ENCODE data around the gene PIGR. TPM values are rescaled to one million over a fixed set of nuclear protein-coding genes. Genes with fewer than 3 reads are reported as not detected.

Gene PIGR
- total and polyA plus RNA-seq, 7 donors = 0.06 to 0.64 (median 0.48) TPM

- intact Hi-C loops (cut with DNase I) = no loop called here
- WGBS, 3 donors = 61 to 74% (median 68%) methylated on average over 11 of the region's 11 CpGs
- no peaks in the 10 kb centered on the region for H3K4me1 ChIP-seq
- ATAC-seq (peak; percentile 25 to 68 (median 30)), DNase-seq (no peak)
- H3K4me3 ChIP-seq = no peak overlapping the region
- no peaks in the 10 kb centered on the region for H3K9me3 ChIP-seq
- no peak for TF ChIP-seq CTCF (IDR thresholded peaks at IDR 0.05)
- no peak overlapping the region for H3K27ac ChIP-seq
- no peaks in the 10 kb centered on the region for H3K36me3 ChIP-seq (ENCODE audit: insufficient read depth in 1 of 2, low read depth in 1 of 2)
- H3K27me3 ChIP-seq (ENCODE audit: insufficient read depth in 3 of 3, low read length in 2 of 3) = peaks cover 0 to 4% (median 0%) of the 10 kb centered on the region in 3 donors
Observed at GRCh38 chr1:206898089-206898914, 48.0 kb downstream of the PIGR start.

DNA sequence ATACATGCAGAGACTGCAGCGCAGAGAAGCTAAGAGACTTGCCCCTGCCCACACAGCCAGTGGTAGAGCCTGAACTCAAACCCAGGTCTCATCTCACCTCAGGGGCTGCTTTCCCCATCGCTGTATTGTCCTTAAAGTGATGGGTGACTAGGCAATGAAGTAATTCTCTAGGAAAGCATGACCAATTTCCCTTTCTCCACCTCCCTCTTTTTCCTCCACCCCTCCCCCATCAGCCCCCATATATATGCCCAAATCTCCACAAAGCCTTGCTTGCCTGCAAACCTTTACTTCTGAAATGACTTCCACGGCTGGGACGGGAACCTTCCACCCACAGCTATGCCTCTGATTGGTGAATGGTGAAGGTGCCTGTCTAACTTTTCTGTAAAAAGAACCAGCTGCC lies 49.1 kb downstream of the PIGR start, which contains the start of gene IL24:
TSS of gene IL24 (plus strand) at position 269 of the 400 bp plus-strand sequence. CDS start 390 bp downstream, outside the sequence.
- Histone ChIP-seq H3K27me3 (ENCODE audit: insufficient read depth in 3 of 3, low read length in 2 of 3) (peaks cover 0 to 4% (median 0%) of the 10 kb centered on the region in 3 donors), H3K4me3 (no peak within 1 kb of the TSS), H3K36me3 (ENCODE audit: insufficient read depth in 1 of 2, low read depth in 1 of 2) (no peaks in the 10 kb centered on the region), H3K4me1 (peaks cover 10% of the 10 kb centered on the region), H3K9me3 (no peaks in the 10 kb centered on the region), H3K27ac (no peak within 1 kb of the TSS)
- ATAC-seq = no peak
- TF ChIP-seq CTCF (IDR thresholded peaks at IDR 0.05) = no peak
- WGBS, 3 donors = 69 to 77% (median 69%) methylated on average over 4 of the region's 4 CpGs
- intact Hi-C loops (cut with DNase I) = no loop called here
- DNase-seq = no peak

- 69 to 73% (median 72%) methylated on average over 3 of the region's 3 CpGs for WGBS, 3 donors
- no peaks in the 10 kb centered on the region for H3K36me3 ChIP-seq (ENCODE audit: insufficient read depth in 1 of 2, low read depth in 1 of 2)
- H3K27ac ChIP-seq = no peak overlapping the region
- no peak for TF ChIP-seq CTCF (IDR thresholded peaks at IDR 0.05)
- H3K27me3 ChIP-seq (ENCODE audit: insufficient read depth in 3 of 3, low read length in 2 of 3) = peaks cover 0 to 4% (median 0%) of the 10 kb centered on the region in 3 donors
- DNase-seq (no peak), ATAC-seq (peak in 2 of 4 donors; percentile 14 to 46)
- H3K4me1 ChIP-seq = peaks cover 12% of the 10 kb centered on the region
- H3K9me3 ChIP-seq = no peaks in the 10 kb centered on the region
- intact Hi-C loops (cut with DNase I) = no loop called here
- no peak overlapping the region for H3K4me3 ChIP-seq
Observed at GRCh38 chr1:206896261-206896660, 50.0 kb downstream of the PIGR start.

GRCh38 chr1:206895837-206896242 lies 50.4 kb downstream of the PIGR start:
- 45 to 53% (median 49%) methylated on average over 3 of the region's 3 CpGs for WGBS, 3 donors
- ATAC-seq = peak in 2 of 4 donors; percentile 76 to 82
- DNase-seq = no peak
- Histone ChIP-seq H3K27ac (no peak overlapping the region), H3K9me3 (no peaks in the 10 kb centered on the region), H3K36me3 (ENCODE audit: insufficient read depth in 1 of 2, low read depth in 1 of 2) (no peaks in the 10 kb centered on the region), H3K4me1 (peaks cover 14% of the 10 kb centered on the region), H3K4me3 (no peak overlapping the region), H3K27me3 (ENCODE audit: insufficient read depth in 3 of 3, low read length in 2 of 3) (peaks cover 0 to 4% (median 0%) of the 10 kb centered on the region in 3 donors)
- intact Hi-C loops (cut with DNase I) = no loop called here
- TF ChIP-seq CTCF (IDR thresholded peaks at IDR 0.05) = no peak
